GM12874 (cell line): Measurements from ENCODE around the gene LRMDA.

Source experiments
- TF ChIP-seq, protein P1 (sequence below): IDR thresholded peaks from 2 replicates; pipeline ENCODE4 v1.5.1; 2011; ENCODE audit warnings: low read depth, mild to moderate bottlenecking, control low read depth, low read length, moderate library complexity; ENCODE audit not compliant: insufficient read depth

LRMDA gene

DNA sequence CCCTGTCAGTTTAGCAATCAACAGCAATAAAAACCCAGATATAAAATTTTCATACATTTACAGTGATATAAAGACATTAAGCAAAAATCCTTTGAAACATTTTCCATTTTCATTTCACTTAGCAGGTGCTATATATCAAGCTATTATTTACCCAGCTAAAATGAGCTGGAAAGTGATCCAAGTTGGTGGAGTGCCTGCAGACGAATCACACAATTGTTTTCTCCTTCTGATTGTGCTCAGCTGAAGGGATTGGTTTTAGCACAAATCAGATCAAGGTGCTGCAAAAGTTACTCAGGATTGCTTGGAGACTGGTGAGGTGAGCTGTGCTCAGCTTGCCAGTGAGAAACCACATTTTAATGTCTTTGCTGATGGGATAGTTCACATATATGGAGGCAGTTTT, 138.1 kb downstream of the LRMDA start:
- TF ChIP-seq, protein P1, sequence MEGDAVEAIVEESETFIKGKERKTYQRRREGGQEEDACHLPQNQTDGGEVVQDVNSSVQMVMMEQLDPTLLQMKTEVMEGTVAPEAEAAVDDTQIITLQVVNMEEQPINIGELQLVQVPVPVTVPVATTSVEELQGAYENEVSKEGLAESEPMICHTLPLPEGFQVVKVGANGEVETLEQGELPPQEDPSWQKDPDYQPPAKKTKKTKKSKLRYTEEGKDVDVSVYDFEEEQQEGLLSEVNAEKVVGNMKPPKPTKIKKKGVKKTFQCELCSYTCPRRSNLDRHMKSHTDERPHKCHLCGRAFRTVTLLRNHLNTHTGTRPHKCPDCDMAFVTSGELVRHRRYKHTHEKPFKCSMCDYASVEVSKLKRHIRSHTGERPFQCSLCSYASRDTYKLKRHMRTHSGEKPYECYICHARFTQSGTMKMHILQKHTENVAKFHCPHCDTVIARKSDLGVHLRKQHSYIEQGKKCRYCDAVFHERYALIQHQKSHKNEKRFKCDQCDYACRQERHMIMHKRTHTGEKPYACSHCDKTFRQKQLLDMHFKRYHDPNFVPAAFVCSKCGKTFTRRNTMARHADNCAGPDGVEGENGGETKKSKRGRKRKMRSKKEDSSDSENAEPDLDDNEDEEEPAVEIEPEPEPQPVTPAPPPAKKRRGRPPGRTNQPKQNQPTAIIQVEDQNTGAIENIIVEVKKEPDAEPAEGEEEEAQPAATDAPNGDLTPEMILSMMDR = no peak

DNA sequence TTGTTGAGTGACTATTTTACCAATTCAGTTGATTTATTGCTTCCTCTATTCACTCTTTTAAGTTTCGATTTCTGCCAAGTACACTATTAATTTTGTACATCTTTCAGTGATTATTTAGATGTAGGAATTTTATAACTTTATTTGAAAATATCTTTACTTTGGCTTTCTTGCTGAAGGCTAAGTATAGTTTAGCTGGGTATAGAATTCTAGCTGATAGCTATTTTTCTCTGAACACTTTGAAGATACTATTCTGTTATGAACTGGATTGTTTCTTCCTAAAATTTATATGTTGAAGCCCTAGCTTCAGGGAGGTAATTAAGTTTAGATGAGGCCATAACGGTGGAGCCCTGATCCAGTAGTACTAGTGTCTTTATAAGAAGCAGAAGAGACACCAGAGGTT, 141.1 kb downstream of the LRMDA start:
- TF ChIP-seq, protein P1 = no peak

DNA sequence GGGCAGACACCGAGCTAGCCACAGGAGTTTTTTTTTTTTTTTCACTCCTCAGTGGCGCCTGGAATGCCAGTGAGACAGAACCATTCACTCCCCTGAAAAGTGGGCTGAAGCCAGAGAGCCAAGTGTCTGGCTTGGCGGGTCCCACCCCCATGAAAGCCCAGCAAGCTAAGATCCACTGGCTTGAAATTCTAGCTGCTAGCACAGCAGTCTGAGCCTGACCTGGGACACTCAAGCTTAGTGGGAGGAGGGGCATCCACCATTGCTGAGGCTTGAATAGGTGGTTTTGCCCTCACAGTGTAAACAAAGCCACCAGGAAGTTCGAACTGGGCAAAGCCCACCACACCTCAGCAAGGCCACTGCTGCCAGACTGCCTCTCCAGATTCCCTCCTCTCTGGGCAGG, 144.5 kb downstream of the LRMDA start:
- TF ChIP-seq, protein P1 = no peak

DNA sequence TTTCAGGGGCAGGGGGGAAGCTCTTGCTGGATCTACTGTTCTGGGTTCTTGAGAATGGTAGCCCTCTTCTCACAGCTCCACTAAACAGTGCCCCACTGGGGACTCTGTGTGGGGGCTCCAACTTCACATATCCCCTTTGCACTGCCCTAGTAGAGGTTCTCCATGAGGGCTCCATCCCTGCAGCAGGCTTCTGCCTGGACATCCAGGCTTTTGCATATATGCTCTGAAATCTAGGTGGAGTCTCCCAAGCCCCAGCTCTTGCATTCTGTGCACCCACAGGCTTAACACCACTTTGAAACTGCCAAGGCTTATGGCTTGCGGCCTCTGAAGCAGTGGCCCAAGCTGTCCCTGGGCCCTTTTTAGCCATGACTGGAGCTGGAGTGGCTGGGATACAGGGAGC, 150.7 kb downstream of the LRMDA start:
- TF ChIP-seq, protein P1 = no peak

DNA sequence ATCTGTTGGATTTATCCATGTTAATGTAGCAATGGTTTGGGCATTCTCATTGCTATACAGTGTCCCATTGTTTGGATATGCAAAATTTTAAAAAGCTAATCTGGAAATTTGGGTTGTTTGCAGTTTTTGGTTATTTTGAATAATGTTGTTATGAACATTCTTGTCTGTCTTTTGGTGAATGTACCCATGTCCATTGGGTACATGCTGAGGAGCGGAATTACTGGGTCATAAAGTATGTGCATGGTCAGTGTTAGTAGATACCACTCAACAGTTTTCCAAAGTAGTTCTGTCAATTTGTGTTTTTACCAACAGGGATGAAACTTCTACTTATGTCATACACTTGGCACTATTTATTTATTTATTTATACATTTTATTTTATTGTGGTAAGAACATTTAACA, 153.9 kb downstream of the LRMDA start:
- TF ChIP-seq, protein P1 = no peak

DNA sequence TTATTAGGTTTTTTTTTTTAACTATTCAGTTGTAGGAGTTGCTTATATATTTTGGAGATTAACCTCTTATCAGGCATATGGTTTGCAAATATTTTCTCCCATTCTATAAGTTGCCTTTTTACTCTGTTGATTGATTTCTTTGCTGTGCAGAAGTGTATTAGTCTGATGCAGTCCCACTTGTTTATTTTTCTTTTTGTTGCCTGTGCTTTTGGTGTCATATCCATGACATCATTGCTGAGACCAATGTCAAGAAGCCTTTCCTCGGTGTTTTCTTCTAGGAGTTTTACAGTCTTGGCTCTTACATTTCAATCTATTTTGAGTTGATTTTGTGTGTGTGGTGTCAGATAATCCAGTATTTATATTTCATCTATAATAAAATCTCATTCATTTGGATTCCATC, 155.4 kb downstream of the LRMDA start:
- TF ChIP-seq, protein P1 = no peak

DNA sequence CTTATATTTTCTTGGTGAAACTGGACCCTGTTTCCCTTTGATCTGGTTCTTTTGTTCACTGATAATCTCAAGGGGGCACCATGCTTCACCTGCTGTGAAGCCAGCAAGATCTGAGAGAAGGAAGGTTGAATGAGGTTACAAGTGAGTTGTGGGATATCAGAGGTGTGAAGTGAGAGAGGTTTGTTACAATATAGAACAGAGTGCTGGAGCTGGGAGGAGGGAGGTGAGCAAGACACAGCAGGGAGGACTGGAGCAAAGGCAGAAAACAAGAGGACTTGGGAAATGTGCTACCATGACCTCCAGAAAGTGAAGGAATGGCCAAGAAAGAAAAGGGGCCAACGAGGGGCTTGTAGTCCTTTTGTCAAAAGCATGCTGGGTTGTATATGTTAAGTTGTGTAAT, 156.6 kb downstream of the LRMDA start:
- TF ChIP-seq, protein P1 = no peak
